GM23338 (cell line): ENCODE data around the gene PSPH.
"Not testable (repeated sequence)": the region's sequence is repeated elsewhere in the genome, so short reads cannot be mapped to it uniquely, and the experiment has no call there.

Experiments used
- CTCF ChIP-seq, 2 experiments: fragments of 200-600 bp in 1 of 2; sonication (generic) in 1 of 2; conservative IDR thresholded peaks; 2 replicates each; pipeline versions ENCODE4 v1.5.1 to v1.6.1; 2016 to 2017; ENCODE audit warnings: antibody characterized with exemption in 2 of 2, low read depth in 2 of 2, mild to moderate bottlenecking in 2 of 2, moderate library complexity in 1 of 2
- EZH2 ChIP-seq: fragments of 200-600 bp; sonication (generic); IDR thresholded peaks from one replicate; pipeline ENCODE4 v1.8.0; 2017; ENCODE audit warnings: antibody characterized with exemption, mild to moderate bottlenecking, low read depth; ENCODE audit not compliant: unreplicated experiment
- POLR2AphosphoS5 ChIP-seq: IDR thresholded peaks from 2 replicates; pipeline ENCODE4 v1.6.1; 2016; ENCODE audit warnings: antibody characterized with exemption, low read depth
- REST ChIP-seq: IDR thresholded peaks from one replicate; pipeline ENCODE4 v1.6.1; 2018; ENCODE audit warnings: antibody characterized with exemption; ENCODE audit not compliant: unreplicated experiment
- ZNF114 ChIP-seq: fragments of 250-450 bp; sonication (Bioruptor Pico); IDR thresholded peaks from 2 replicates; pipeline ENCODE4 v1.5.0; 2020; ENCODE audit warnings: mild to moderate bottlenecking, moderate library complexity

GRCh38 chr7:56047446-56048116 lies 3.7 kb downstream of the PSPH start:
- not testable (repeated sequence) for TF ChIP-seq REST; EZH2; CTCF (conservative IDR thresholded peaks at IDR 0.05; ENCODE audit: low read depth in 2 of 2); POLR2AphosphoS5; ZNF114 (CRISPR knock-in tag)
